ENCODE results near the gene CDK5. TPM values are rescaled to one million over a fixed set of nuclear protein-coding genes. Genes with fewer than 3 reads are reported as not detected.

The CDK5 gene
- total RNA-seq, 1 donor from 2014 or later = 24.1 TPM

DNA sequence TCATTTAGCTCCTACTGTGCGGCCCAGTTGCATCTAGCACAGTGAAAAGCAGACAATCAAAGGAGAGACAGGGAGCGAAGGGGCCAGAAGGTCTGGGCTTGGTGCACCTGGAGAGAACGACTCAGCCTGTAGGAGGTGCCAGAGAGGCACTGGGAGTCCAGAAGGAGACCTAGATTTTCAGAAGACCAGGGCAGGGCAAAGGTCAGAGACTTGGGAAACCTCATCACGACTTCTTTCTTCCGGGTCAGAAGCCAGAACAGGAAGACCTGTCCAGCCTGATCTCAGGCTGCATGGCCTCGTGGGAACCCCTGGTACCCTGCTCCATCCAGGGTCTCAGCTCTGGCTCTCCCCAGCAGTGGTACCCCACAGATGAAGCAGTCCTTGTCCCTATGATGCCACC is 33.7 kb upstream of the CDK5 start:
- Mint-ChIP-seq H3K27ac (no peak overlapping the region), H3K27me3 (ENCODE audit: low read depth) (peaks cover 2% of the 10 kb centered on the region), H3K36me3 (ENCODE audit: low read depth) (peaks cover 4% of the 10 kb centered on the region), H3K4me1 (ENCODE audit: low read depth) (peaks cover 11% of the 10 kb centered on the region), H3K4me3 (ENCODE audit: low read depth) (no peak overlapping the region), H3K9me3 (no peaks in the 10 kb centered on the region)
- no peak for DNase-seq (ENCODE audit: low spot score)
- intact Hi-C loops (cut with micrococcal nuclease) = no loop called here

DNA sequence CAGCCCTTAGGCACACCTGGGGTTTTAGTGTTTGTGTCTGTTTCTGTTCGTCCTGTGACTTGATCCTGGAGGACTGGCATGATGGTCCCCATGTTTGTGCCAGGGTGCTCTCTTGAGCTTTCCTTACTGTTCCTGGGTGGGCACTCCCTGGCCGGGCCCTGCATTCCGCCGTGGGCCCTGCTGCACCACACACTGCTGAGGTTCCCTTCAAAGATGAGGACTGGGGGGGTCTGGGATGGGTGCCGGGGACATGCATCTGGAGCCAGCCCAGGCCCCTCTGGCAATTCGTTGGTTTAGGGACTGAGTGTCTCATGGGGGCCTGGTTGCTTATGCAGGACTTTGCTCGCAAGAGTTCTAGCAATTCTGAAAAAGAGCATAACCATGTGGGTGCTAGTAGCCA is 33.3 kb upstream of the CDK5 start:
- H3K4me3 Mint-ChIP-seq (ENCODE audit: low read depth) = no peak overlapping the region
- peaks cover 4% of the 10 kb centered on the region for H3K36me3 Mint-ChIP-seq (ENCODE audit: low read depth)
- H3K4me1 Mint-ChIP-seq (ENCODE audit: low read depth) = peaks cover 11% of the 10 kb centered on the region
- no peak overlapping the region for H3K27ac Mint-ChIP-seq
- peaks cover 2% of the 10 kb centered on the region for H3K27me3 Mint-ChIP-seq (ENCODE audit: low read depth)
- intact Hi-C loops (cut with micrococcal nuclease) = no loop called here
- no peaks in the 10 kb centered on the region for H3K9me3 Mint-ChIP-seq
- no peak for DNase-seq (ENCODE audit: low spot score)

DNA sequence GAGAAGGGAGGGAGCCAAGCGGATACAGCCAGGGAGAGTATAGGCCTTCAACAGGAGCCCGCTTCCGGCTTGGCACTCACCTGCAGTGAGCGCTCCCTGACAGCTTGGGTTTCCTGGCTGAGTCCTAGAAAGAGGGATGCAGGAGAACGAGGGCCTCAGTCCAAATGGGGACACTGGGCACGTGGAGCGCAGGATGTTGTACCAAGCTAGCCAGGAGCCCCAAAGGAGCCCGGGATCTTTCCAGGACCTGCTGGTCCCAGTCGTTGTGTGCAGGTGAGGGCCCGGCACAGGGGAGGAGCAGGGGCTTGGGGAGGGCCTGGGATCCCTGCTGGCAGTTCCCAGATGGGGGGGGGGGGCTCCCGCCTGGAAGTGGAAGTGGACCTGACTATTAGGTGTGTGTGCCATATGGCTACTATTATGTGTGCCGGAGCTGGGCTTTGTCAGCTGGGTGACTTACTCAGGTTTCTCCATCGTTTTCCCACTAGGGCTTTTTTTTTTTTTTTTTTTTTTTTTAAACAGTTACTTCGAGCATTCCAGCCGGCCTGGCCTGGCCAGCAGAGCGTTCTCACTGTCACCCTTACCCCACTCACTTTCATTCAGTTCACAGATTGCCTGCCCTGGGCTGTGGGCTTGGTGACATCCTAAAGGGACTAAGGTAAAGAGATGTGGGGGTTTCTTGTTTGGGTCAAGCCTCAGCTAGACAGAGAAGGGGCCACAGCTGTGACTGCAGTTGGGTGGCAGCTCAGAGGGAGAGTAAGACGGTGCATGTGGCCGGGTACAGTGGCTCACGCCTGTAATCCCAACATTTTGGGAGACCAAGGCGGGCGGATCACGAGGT is 32.4 kb upstream of the CDK5 start:
- Mint-ChIP-seq H3K9me3 (no peaks in the 10 kb centered on the region), H3K27ac (no peak overlapping the region)

DNA sequence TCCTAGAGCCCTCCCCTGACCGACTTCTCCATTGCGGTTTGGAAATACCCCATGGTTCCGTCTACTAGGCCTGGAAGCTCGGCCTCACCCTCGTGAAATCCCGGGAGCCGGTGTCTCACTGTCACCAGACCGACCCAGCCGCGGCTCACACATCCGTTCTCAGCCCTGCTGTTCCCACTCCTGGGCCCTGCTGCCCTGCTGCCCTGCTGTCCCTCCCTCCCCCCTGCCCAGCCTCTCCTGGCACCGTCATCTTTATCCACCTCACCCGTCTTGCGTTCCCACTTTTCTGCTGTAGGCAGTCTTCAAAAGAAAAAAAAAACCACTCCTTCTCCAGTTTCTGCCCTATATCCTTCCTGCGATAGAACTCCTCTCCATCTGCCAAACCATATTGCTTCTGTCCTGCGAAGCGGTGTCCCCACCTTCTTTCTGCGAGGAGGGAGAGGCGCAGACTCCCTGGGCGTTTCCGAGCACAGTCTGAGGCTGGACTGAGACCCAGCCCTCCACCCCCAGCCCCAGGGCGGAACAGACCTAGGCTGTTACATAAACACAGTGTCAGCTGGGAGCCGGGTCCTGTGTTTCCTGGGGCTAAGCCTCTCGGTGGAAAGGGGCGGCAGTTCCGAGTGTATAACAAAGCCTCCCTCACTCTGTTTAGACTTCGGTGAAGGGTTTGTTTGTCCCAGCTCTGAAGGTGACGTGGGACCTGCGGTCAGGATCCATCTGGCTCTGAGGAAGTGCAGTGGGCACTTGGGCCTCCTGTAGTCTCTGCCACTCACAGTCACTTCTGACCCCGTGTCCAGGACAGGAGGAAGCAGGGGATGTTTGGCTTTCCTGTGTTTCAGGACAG is 31.4 kb upstream of the CDK5 start:
- peaks cover 8% of the 10 kb centered on the region for H3K27me3 Mint-ChIP-seq (ENCODE audit: low read depth)
- H3K36me3 Mint-ChIP-seq (ENCODE audit: low read depth) = peaks cover 4% of the 10 kb centered on the region
- no peaks in the 10 kb centered on the region for H3K9me3 Mint-ChIP-seq
- H3K27ac Mint-ChIP-seq = no peak overlapping the region
- peaks cover 18% of the 10 kb centered on the region for H3K4me1 Mint-ChIP-seq (ENCODE audit: low read depth)
- peak overlapping the region; percentile 70 for H3K4me3 Mint-ChIP-seq (ENCODE audit: low read depth)
- no peak for DNase-seq (ENCODE audit: low spot score)
- intact Hi-C loops (cut with micrococcal nuclease) = loop anchor here (1.0 to 10.0 kb wide), 3 partner anchors 22 to 422 kb away; partner anchors contain the start of gene ABCF2

More for the DNA sequence above, 32.4 kb upstream of the CDK5 start:
- Mint-ChIP-seq H3K36me3 (ENCODE audit: low read depth) (peaks cover 4% of the 10 kb centered on the region), H3K27me3 (ENCODE audit: low read depth) (peaks cover 5% of the 10 kb centered on the region), H3K4me3 (ENCODE audit: low read depth) (no peak overlapping the region), H3K4me1 (ENCODE audit: low read depth) (peaks cover 13% of the 10 kb centered on the region)
- intact Hi-C loops (cut with micrococcal nuclease) = loop anchor here (5.0 to 10.0 kb wide), 2 partner anchors 135 to 423 kb away; partner anchors contain the start of gene ABCF2
- no peak for DNase-seq (ENCODE audit: low spot score)

DNA sequence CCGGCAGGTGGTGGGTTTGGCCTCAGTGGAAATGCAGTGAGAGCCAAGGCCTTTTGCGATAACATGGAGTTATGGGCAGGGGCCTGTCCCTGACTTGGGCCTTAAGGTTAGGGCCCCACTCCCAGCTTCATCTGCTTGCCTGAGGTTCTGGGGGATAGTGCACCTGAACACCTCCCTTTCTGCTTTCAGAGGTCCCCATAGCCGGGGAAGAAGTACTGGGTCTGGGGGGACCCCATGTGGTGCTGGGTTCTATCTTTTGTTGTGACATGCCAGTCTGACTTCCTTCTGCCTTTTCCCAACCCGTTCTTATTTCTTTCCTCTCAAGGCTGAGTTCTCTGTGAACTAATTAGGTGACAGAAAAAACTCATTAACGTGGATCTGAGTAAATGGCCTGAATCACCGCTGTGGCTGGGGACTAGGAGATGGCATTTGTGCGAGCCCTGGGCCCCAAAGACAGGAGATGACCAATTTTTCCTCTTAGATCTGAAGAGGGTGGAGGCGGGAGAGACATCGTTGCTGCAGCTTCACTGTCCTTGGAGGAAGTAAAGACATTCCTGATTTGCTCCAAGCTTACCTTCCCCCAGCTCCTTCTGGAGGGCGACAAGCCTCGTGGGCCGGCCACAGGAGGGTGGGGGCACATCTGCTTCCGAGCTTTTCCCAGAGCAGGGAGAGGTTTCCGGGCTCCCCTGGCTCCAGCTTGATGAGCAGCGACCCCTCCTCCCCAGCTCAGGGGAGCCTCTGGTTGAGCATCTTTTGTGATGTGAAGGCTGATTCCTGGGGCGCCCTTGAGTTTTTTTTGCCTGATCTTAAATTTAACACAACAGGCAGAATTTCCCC is 30.5 kb upstream of the CDK5 start:
- Mint-ChIP-seq H3K27me3 (ENCODE audit: low read depth) (peaks cover 8% of the 10 kb centered on the region), H3K4me1 (ENCODE audit: low read depth) (peaks cover 19% of the 10 kb centered on the region), H3K27ac (no peak overlapping the region), H3K4me3 (ENCODE audit: low read depth) (peak overlapping the region; percentile 59), H3K36me3 (ENCODE audit: low read depth) (peaks cover 4% of the 10 kb centered on the region), H3K9me3 (no peaks in the 10 kb centered on the region)
- DNase-seq (ENCODE audit: low spot score) = no peak
- intact Hi-C loops (cut with micrococcal nuclease) = loop anchor here (1.0 to 10.0 kb wide), 3 partner anchors 23 to 421 kb away; partner anchors contain the start of gene ABCF2

DNA sequence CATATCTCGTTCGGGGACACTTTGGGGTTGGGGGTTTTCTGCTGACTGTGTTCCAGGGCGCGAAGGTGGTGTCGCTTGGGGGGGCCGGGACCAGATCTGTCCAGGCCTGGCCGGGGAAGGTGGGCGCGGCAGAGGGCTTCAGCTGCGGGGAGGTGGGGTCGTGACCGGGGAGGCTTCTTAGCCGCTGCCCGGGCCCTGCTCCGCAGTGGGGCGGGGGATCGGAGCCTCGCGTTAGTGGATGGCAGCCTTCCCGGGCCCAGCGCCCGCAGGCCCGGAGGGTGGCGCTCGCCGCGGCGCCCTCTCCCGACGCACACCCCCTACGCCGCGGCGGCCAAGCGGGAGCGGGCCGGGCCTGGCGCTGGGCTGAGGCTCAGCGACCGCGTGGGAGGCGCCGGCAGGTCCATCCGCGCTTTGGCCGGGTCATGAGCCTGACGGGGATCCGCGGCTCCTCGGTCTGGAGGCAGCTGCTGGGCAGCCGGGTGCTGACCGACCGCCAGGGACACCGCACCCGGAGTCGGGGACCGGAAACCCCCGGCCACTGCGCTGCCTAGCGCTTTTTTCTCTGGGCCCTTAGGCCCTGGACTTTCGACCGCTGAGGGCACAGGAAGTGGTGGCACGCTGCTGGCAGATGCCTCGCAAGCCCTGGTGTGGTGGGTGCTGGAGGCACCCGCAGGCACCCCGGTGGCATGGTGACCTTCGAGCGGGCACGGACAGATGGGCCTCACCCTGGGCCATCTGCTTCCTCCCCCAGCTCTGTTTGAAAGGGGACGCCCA is 29.7 kb upstream of the CDK5 start:
- no peaks in the 10 kb centered on the region for H3K9me3 Mint-ChIP-seq
- H3K36me3 Mint-ChIP-seq (ENCODE audit: low read depth) = peaks cover 9% of the 10 kb centered on the region
- intact Hi-C loops (cut with micrococcal nuclease) = loop anchor here (1.0 to 10.0 kb wide), 3 partner anchors 24 to 420 kb away; partner anchors contain the start of gene ABCF2
- no peak for DNase-seq (ENCODE audit: low spot score)
- peak overlapping the region; percentile 58 for H3K27ac Mint-ChIP-seq
- peaks cover 23% of the 10 kb centered on the region for H3K4me1 Mint-ChIP-seq (ENCODE audit: low read depth)
- H3K4me3 Mint-ChIP-seq (ENCODE audit: low read depth) = peak overlapping the region; percentile 87
- peaks cover 8% of the 10 kb centered on the region for H3K27me3 Mint-ChIP-seq (ENCODE audit: low read depth)

DNA sequence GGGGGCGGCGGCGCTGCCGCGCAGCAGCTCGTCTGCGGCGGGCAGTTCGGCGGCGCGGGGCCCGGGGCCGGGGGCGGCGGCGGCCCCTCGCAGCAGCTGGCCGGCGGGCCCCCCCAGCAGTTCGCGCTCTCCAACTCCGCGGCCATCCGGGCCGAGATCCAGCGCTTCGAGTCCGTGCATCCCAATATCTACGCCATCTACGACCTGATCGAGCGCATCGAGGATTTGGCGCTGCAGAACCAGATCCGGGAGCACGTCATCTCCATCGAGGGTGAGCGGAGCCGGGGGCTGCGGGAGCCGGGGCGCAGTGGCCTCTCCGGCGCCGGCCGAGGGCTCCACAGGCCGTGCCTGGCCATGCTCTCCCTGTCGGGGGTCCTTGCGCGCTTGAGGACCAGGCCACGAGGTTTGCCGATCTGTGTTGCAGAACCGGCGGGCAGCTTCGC is 29.1 kb upstream of the CDK5 start:
- intact Hi-C loops (cut with micrococcal nuclease) = loop anchor here (5.0 to 10.0 kb wide), 2 partner anchors 138 to 420 kb away; partner anchors contain the start of gene ABCF2
- H3K9me3 Mint-ChIP-seq = no peaks in the 10 kb centered on the region
- H3K36me3 Mint-ChIP-seq (ENCODE audit: low read depth) = peaks cover 9% of the 10 kb centered on the region
- peak; percentile 28 for DNase-seq (ENCODE audit: low spot score)
- peaks cover 8% of the 10 kb centered on the region for H3K27me3 Mint-ChIP-seq (ENCODE audit: low read depth)
- H3K4me1 Mint-ChIP-seq (ENCODE audit: low read depth) = peaks cover 24% of the 10 kb centered on the region
- peak overlapping the region; percentile 79 for H3K27ac Mint-ChIP-seq
- peak overlapping the region; percentile 87 for H3K4me3 Mint-ChIP-seq (ENCODE audit: low read depth)

DNA sequence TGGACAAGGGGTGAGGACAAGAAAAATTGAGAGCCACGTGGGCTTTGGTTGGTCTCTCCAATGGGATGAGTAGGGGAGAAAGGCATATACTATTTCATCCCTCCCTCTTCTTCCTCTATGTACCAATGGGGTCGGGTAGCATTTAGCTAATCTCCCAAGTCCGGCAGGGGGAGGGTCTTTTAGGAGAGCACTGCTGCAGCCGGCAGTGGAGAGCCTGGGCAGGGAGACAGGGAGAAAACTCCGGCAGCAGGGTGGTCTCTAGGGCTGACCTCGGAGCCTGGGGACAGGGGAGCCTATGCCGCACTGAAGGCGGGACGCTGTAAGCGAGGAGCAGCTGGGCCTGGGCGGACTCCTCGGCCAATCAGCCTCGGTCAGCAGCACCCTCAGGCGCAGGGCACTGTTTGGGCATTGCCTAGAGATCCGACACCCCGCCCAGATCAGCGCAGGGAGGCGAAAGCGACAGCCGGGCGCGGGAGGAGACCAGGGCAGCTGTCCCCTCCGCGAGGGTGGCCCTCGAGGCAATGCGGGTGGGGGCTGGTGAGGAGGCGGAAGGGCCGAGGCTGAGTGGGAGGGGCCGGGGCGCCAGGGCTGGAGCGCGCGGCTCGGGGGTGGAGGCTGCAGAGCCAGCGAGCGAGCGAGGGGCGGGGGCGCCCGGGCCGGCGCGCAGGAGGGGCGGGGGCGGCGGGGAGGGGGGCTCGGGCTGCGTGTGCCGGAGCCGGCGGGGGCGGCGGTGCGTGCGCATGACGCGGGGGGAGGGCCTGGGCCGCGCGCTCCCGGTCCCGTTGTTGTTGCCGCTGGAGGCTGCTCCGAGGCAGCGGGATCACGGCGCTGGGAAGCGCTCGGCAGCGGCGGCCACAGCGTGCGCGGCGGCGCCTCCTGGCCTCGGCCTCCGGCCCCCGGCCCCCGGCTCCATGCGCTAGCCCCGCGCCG is 28.3 kb upstream of the CDK5 start, which contains the start of gene AGAP3:
Gene AGAP3, plus strand, starts transcription at position 785 of the 930 bp plus-strand sequence. CDS start 267 bp downstream, outside the sequence.
- intact Hi-C loops (cut with micrococcal nuclease) = loop anchor here (5.0 to 10.0 kb wide), 2 partner anchors 139 to 419 kb away; partner anchors contain the start of gene ABCF2
- Mint-ChIP-seq H3K36me3 (ENCODE audit: low read depth) (peaks cover 9% of the 10 kb centered on the region), H3K27ac (peak within 1 kb of the TSS; percentile 79), H3K27me3 (ENCODE audit: low read depth) (peaks cover 8% of the 10 kb centered on the region), H3K4me3 (ENCODE audit: low read depth) (peak within 1 kb of the TSS; percentile 87), H3K9me3 (no peaks in the 10 kb centered on the region), H3K4me1 (ENCODE audit: low read depth) (peaks cover 24% of the 10 kb centered on the region)
- DNase-seq (ENCODE audit: low spot score) = peak; percentile 46

DNA sequence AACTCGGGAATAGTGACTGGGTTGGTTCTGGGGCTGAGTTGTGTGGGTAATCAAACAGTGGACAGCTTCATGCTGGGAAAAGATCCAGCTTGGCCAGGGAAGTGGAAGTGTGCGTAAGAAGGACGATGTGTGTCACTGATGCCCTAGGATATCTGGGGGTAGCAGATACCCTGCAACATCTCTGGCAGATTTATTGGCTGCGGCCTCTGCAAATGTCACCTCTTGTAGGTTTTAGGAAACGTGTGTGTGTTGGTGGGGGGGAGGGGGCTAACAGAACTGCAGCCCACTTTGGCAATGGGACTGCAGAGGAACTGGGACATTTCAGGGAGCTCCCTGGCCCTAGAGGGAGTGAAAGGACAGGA is 27.6 kb upstream of the CDK5 start:
- no peaks in the 10 kb centered on the region for H3K9me3 Mint-ChIP-seq
- peaks cover 9% of the 10 kb centered on the region for H3K36me3 Mint-ChIP-seq (ENCODE audit: low read depth)
- intact Hi-C loops (cut with micrococcal nuclease) = loop anchor here (5.0 to 10.0 kb wide), 2 partner anchors 139 to 418 kb away; partner anchors contain the start of gene ABCF2
- H3K4me3 Mint-ChIP-seq (ENCODE audit: low read depth) = peak overlapping the region; percentile 86
- H3K27me3 Mint-ChIP-seq (ENCODE audit: low read depth) = peaks cover 8% of the 10 kb centered on the region
- peak overlapping the region; percentile 78 for H3K27ac Mint-ChIP-seq
- DNase-seq (ENCODE audit: low spot score) = no peak
- H3K4me1 Mint-ChIP-seq (ENCODE audit: low read depth) = peaks cover 24% of the 10 kb centered on the region

DNA sequence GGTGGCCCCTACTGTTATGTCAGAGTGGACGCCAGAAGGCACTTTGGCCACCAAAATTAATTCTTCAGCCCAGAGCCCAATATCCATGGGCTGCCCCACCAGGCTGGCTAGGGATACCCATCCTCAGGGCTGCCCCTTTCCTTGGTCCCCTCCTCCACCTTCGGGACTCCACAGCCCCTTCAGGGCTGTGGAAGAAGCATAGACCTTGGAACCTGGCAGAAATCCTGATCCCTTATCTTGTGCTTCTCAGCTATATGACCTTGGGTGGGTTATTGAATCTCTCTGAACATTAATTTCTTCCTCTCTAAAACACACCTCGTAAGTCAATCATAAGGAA is 26.1 kb upstream of the CDK5 start:
- peak overlapping the region; percentile 6 for H3K27ac Mint-ChIP-seq
- no peaks in the 10 kb centered on the region for H3K9me3 Mint-ChIP-seq
- intact Hi-C loops (cut with micrococcal nuclease) = loop anchor here (1.0 to 10.0 kb wide), 2 partner anchors 55 to 141 kb away; partner anchors contain the start of genes ABCB8 and ABCF2
- H3K4me1 Mint-ChIP-seq (ENCODE audit: low read depth) = peaks cover 26% of the 10 kb centered on the region
- DNase-seq (ENCODE audit: low spot score) = no peak
- peak overlapping the region; percentile 70 for H3K4me3 Mint-ChIP-seq (ENCODE audit: low read depth)
- peaks cover 6% of the 10 kb centered on the region for H3K27me3 Mint-ChIP-seq (ENCODE audit: low read depth)
- peaks cover 15% of the 10 kb centered on the region for H3K36me3 Mint-ChIP-seq (ENCODE audit: low read depth)
